NK-92 treated with Interleukin-12 subunit alpha and Interleukin-12 subunit beta, amount 100 ng/mL, for 24 hours (cell line): ENCODE data around the gene EFHC1.
"Not testable (repeated sequence)": the region's sequence is repeated elsewhere in the genome, so short reads cannot be mapped to it uniquely, and the experiment has no call there.

ENCODE experiments used
- DNase-seq: peaks from one replicate; lab custom pipeline; 2025; lab: John Stamatoyannopoulos, UW

Gene EFHC1

DNA sequence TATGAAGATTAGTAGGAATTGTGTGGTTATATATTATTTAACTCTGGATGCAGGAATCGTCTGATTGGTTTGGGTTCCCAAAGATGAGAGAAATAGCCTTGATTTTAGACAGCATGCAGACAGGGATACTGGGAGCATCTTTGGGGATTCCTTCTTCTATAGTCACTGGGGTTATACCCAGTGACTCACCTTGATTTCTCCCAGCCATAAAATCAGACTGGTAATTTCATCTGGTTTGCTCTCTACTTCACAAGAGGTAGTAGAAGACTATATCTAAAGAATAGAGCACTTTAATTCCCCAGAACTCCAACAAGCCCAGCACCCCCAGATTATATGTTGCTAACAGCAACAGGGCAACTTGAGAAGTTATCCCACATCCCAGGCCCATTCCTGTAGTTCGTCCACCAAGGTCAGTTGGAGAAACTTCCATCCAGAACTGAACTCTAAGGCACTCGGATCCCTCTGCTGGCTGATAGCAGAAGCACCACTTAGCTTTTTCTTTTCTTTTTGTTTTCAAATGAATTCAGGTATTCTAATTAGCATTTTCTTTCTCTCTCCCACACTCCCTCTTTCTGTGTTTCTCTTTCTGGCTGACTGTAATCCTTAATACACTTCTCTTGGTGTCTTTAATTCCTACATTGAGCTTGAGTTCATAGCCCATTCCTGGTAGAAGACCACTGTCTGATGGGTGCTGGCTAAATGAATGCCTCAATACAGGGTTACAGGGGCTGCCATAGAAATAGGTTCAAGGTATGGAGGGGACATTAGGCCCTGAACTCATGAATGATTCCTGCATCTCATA, 20.4 kb upstream of the EFHC1 start:
- DNase-seq: peak; percentile 13

DNA sequence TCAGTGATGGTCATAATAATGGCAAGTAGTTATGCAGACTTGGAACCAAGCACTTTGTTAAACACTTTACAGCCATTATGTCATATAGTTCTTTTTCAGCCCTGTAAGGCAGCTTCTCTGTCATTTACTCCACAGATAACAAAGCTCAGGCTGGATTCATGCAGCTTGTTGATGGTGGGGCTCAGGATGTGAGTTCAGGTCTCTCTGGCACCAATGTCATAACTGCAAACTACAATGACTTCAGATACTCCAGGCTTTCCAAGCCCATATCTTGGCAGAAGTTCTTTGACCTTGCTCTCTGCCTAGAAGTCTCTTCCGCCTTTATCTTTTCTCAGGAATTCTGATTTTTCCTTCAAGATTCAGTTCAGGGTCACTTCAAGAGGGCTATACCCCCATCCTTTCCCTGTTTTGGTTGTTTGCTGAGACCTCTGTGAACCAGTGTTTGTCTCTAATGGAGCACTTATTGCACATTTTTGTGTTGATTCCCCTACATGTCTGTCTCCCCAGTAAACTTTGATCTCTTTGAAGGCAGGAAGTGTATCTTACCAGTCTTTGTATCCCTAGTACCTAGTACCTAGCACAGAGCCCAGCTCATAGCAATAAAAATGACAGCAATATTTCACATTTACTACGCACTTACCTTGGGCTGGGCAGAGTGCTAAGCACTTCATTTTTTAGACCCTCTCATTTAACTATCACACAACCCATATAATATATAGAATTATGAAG, 19.7 kb upstream of the EFHC1 start:
- no peak for DNase-seq

DNA sequence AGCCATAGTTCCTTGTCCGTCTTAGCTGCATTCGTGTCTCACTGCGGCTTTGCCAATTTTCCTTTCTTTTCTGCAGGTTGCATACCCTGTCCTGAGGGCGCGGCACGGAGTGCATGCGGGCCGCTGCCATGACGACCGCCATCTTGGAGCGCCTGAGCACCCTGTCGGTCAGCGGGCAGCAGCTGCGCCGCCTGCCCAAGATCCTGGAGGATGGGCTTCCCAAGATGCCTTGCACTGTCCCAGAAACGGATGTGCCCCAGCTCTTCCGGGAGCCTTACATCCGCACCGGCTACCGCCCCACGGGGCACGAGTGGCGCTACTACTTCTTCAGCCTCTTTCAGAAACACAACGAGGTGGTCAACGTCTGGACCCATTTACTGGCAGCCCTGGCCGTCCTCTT, 17.1 kb upstream of the EFHC1 start:
- DNase-seq: no peak

DNA sequence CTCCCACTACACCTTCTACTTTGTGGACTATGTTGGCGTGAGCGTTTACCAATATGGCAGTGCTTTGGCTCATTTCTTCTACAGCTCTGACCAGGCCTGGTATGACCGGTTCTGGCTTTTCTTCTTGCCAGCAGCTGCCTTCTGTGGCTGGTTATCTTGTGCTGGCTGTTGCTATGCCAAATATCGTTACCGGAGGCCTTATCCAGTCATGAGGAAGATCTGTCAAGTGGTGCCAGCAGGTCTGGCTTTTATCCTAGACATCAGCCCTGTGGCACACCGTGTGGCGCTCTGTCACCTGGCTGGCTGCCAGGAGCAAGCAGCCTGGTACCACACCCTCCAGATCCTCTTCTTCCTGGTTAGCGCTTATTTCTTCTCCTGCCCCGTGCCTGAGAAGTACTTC, 16.5 kb upstream of the EFHC1 start:
- no peak for DNase-seq

DNA sequence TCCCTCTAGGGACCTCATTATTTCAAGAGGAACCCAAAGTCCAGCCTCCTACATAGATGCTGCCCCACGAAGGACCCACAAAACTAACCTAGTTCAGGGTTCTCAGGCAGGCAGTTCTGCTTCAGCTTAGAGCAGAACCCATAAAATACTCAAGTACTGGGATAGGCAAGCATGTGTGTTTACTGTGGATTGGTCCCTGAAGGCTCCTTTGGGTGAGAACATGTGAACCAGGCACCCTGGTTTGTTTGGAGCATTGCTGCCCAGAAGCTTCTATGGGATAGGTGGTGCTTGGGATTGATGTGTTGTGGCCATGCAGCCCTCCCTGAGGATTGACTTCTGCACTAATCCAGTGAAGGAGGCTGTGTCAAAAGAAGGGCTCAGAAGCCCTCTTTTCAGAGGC, 14.9 kb upstream of the EFHC1 start:
- DNase-seq: no peak

DNA sequence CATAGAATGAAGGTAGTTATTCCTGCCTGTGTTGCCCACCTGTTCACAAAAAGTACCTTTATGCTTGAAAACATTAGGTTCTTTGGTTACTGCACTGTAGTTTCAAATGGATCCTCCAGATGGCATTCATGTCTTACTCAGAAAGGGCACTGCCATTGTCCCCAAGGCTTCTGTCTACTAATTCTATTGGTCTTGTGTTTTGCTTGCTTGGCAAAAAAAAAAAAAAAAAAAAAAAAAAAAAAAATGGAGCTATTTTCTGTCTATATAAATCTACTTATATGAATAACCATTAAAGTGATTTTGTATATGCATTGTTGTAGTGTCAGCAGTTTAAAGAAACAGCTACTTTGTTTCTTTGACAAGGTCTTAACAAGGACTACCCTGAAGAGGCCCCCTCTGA, 12.7 kb upstream of the EFHC1 start:
- DNase-seq: no peak

DNA sequence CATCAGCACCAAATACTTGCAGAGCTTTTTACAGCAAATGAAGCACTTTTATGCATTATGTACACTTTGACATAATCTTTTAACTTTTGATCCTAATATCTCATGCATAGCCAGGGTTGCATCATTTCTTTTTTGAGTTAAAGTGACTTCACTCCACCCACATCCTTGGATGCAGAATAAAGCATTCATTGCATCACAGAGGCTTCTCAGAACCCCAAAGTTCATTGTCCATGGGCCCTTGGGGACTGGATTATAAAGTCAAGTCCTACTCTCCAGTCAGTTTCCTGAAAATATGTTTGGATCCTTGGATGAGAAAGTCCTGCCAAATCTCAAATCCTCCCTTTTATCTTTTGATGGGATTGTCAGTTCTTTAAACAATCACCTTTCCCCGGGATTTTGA, 10.6 kb upstream of the EFHC1 start:
- DNase-seq: no peak

DNA sequence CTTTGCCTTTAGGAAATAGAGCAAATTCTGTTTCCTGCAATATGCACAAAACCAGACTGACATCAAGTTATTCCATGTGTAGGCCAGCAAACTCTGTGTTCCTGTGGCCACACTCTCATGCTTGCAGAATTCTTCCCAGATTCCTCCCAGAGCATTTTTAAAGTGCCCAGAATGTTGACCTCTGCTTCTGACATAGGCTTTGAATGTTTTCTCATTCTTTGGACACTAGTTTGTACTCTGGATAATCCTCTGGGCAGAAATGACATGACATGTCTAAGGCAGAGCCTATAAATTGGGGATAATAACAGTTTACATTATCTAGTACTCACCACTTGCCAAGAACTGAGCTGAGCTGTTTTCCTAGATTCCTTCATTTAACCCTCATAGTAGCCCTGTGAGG, 9.2 kb upstream of the EFHC1 start:
- DNase-seq: no peak

DNA sequence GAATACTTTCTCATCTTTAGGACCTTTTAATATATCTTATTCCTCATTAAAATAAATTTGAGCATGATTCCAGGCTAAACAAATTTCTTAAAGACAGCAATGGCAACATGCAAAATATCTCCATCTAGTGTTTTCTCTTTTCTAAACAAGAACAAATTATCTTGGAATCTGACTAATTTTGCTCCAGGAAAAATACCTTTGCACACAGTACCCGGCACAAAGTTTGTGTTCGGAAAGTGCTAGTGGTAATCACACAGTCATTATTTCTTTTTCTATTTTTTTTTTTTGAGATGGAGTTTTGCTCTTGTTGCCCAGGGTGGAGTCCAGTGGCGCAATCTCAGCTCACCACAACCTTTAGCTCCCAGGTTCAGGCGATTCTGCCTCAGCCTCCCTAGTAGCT, 8.2 kb upstream of the EFHC1 start:
- DNase-seq: no peak

DNA sequence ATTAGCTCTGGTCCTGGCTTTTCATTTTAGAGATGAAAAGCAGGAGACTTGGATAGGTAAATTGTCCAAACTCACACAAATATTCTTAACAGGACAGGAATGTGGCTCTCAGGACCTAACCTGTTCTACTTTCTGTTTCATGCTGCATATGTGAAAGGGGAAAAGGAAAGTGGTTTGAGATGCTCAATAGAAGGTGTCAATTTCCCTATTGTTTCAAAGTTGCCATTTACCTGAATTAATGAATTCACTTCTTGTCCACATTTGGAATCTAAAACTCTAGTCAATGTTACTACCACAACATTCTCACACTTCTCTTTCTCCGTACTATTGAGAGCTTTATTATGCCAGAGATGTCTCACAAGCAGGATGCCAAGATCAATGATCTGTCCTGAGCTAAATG, 4.8 kb upstream of the EFHC1 start:
- no peak for DNase-seq

DNA sequence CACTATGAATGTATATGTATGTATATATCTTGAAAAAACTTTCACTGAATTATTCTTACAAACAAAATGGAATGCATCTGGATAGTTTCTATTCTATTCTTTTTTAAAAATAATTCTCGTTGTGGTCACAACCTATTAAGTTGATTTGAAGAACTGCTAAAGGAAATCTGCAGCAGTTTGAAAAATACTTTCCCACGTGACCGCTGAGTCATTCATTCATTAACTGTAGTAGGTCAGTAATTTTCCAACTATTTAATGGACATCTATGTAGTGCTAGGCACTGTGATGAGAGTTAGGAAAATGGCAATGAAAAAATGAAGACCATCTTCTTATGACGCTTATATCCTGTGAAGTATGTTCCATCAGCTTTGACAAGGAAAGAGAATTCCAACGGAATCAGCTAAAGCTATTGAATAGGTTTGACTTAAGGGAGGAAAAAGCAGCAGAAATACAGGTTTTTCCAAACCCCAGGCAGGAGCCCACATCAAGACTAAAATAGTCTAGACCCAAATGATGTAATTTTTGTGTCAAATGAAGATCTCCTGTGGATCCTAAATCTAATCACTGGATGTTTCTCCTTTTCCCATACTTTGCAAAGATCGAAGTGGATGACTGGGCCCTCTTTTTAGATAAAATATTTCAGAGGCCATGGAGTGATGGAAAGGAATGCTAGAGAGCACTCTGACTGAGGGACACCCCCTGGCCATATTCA, 4.1 kb upstream of the EFHC1 start:
- no peak for DNase-seq

DNA sequence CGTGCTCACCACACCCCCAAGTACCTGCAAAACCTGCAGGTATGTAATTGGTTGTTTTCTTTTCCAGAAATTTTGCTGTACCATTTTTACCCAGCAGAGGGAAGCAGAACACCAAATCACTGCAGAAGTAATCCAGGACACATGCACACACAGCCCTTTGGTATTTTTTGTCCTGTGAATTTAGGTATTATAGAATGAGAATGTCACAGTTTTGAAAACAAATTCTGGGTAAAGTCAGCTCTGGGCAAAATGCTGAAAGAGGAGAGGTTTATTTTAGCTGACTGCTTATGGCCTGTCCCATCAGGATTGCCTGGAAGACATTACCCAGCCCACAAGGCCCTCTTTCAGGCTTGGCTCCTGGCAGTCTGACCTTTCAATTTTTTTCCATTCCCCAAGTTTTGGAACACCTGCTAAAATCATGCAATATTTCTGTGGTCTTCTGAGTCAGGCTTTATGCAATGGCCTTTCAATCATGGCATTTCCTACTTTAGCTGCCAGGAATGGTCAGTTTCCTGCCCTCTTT, 3.5 kb upstream of the EFHC1 start:
- no peak for DNase-seq

DNA sequence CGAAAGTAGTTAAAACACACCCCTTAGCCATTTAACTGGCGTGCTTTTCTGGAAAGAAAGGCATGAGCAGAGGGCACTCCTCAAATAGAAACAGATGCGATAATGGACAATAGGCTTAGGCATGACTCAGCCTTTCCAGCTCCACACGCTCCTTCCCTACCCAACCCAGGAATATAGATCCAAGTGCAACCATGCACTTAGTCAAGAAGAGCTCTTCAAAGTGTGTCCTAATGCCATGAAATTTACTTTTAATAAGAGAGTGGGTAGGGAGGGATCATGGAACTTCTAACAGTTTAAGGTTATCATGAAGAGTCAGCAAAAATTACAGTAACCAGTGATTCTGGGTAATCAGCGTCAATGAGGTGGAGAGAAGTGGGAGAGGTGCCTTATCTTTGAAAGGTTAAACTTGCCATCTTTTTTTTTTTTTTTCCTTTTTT, 2.4 kb upstream of the EFHC1 start:
- no peak for DNase-seq

DNA sequence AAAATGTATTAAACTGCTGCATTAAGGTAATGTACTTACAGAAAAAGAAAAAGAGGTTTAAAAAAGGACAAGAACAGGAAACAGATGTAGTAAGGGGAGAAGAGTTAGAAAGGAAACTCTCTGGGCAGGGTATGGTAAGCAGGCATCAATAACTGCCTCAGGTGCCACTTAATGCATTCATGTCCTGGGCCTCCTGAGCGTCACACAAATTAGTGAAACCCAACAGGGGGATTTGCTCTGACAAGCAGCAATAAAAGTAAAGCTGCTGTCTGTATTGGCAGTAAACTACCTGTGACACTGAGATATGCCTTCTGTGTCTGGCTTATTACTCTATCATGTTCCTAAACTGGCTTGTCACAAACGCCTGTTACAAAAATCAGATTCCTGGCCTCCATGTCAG, 1.5 kb upstream of the EFHC1 start:
- no peak for DNase-seq

DNA sequence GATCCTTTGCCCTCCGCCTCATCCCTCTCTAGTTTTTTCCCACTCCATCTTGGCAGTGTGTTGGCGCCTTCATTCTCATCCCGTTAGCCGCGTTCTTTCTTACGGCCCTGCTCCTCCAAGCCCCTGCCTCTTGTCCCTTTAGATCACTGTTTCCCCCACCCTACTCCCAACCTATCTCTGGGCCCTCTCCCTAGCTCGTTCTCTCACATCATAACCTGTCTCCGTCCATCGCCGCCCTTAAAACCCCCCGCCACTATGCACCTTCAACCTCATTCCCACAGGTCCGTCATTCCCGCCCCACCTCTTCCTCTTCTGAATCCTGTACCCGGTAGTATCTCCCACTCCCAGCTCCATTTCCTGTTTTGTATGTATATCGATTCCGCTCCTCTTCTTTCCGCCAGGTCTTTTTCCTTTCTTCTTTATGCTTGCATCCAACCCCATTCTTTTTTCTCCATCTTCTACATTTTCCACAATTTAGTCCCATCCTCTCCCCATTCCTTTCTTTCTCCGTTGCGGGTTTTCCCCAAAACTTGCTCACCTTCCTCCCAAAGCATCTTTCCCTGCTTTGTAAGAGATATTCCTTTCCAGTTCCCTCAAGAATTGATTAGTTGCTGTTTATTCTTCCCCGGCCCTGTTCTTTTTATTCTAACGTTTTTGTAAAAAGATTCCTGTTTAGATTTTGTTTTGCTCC, 671 bp downstream of the EFHC1 start:
- DNase-seq: no peak

DNA sequence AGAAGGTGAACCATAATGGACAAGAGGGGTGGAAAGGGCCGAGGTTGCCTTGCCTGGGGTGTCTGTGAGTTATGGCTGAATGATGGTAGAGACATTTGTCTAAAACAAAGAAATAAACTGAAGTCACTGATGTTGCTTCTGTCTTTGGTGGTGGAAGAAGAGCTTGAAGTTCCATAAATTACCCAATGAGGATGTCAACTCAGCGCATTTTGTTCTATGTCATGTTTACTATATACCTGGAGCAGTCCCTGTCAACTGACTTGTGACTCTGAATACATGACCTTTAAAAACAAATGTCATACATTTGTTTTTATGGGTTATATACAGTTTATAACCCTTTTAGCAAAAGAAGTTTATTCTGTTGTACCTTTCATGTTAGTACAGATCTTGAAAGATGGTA, 2.0 kb downstream of the EFHC1 start:
- DNase-seq: no peak

DNA sequence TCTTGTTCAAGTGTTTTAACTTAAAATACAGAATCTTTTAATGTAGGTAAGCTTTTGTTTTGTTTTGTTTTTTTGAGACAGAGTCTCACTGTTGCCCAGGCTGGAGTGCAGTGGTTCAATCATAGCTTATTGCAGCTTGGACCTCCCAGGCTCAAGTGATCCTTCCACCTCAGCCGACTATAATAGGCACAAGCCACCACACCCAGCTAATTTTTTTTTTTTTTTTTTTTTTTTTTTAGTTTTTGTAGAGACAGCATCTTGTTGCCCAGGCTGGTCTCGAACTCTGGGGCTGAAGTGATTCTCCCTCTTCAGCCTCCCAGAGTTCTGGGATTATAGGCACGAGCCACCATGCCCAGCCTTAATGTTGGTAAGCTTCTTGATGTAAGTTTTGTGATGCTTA, 3.3 kb downstream of the EFHC1 start:
- no peak for DNase-seq

DNA sequence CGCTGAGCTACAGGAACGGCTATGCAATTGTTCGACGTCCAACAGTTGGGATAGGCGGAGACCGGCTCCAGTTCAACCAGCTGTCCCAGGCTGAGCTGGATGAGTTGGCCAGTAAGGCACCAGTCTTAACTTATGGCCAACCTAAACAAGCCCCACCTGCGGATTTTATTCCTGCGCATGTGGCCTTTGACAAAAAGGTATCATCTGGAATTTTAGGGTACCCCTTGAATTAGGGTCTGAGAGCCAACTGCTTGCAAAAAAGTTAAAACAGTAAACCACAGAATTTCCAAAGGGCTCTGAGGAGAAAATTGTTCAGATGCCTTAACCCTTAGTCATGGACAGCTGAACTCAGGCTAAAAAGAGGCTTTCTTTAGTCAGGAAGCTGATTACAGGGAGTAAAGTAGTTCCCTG, 3.8 kb downstream of the EFHC1 start:
- no peak for DNase-seq

DNA sequence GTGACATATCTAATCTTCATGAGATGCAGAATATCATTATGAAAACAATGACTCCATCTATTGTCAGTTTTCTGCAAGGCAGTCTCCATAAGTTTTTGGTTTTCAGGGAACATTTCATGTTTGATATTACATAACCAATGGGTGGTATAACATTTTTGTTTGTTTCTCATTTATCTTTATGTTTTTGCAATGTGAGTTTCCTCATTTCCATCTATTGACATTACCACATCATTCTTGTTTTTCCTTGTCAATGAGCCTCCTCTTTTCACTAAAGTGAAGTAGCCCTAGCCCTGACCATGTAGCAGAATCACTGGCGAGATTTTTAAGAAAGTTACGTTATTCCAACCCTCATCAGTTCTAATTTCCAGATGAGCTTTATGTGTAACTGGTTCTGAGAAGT, 4.4 kb downstream of the EFHC1 start:
- DNase-seq: no peak

DNA sequence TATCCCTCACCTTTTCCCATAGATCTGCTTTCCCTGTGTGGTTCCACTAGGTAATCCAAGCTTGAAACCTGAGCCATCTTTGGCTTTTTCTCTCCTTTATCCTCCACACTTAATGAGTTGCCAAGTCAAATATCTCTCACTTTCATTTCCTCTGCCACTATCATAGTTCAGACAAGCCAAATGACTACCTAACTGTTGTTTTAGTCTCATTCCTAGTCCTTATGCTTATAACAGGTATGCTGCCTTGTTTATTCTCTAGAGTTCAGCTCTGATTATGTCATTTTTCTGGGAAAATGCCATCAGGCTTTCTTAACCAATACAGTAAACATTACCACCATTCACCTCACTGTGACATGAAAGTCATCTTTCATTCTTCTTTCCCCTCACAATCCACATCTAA, 6.5 kb downstream of the EFHC1 start:
- no peak for DNase-seq

DNA sequence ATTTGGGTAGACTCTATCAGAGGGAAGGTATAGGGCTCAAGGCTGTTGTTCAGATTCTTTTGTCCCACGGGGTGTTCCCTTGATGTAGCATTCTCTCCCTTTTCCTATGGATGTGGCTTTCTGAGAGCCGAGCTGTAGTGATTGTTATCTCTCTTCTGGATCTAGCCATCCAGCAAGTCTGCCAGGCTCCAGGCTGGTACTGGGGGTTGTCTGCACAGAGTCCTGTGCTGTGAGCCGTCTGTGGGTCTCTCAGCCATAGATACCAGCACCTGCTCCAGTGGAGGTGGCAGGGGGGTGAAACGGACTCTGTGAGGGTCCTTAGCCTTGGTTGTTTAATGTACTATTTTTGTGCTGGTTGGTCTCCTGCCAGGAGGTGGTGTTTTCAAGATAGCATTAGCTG, 13.2 kb downstream of the EFHC1 start:
- not testable (repeated sequence) for DNase-seq

DNA sequence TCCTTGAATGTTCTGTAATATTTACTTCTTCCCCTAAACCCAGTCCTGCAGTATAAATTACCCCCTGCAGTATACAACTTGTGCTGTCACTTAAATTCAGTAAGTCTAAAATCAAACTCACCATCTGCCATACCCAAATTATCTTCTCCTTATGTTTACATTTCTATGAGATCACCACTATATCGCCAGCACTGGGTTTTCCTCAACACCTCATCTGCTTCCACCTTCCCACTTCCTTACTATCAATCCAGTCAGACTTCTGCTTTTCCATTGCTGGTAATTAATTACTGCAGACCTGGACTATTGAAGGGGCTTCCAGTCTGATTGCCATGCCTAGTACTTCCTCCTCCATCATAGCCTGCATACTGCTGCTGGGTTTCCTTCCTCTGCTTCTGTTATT, 15.2 kb downstream of the EFHC1 start:
- DNase-seq: no peak
